T follicular helper cell (primary cell): Measurements from ENCODE around the gene ASIC1.
"Not testable (repeated sequence)": the region's sequence is repeated elsewhere in the genome, so short reads cannot be mapped to it uniquely, and the experiment has no call there.

Experiments
- DNase-seq: peaks from one replicate; pipeline ENCODE4 v3.0.0-alpha.2; 2020; ENCODE audit warnings: low read depth

The ASIC1 gene

DNA sequence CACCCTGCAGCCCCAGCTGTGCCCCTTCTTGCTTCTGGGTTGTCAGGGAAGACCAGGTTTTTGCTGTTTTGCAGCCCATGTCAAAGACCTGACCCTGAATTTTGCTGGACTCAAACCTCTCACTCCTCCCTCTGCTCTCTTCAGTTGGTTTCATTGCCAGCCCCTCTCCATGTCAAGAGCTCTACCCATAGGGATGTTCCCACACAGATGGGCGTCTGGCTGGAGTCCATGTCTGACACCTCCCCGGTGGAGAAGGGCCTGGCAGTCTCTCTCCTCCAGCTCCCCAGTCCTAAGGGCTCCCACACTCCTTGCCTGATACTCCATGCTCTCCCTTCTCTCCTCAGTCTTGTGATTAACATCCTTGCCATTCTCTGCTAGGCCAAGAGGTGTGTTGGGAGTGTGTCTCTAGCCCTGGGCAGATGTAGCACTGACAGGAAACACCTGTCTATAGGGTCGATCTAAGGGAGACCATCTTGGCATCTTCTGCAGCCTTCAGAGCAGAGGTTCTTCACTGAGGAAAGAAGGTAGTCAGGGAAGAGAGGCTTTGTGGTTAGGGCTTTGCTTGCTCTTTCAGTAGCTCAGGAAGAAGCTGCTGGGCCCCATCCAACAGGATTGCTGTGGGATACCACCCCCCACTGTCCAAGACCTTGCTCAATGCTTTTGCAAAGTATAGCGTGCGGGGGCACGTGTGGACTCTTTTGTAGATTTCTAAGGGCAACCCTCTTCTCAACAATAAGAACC is 4.7 kb downstream of the ASIC1 start:
- no peak for DNase-seq

DNA sequence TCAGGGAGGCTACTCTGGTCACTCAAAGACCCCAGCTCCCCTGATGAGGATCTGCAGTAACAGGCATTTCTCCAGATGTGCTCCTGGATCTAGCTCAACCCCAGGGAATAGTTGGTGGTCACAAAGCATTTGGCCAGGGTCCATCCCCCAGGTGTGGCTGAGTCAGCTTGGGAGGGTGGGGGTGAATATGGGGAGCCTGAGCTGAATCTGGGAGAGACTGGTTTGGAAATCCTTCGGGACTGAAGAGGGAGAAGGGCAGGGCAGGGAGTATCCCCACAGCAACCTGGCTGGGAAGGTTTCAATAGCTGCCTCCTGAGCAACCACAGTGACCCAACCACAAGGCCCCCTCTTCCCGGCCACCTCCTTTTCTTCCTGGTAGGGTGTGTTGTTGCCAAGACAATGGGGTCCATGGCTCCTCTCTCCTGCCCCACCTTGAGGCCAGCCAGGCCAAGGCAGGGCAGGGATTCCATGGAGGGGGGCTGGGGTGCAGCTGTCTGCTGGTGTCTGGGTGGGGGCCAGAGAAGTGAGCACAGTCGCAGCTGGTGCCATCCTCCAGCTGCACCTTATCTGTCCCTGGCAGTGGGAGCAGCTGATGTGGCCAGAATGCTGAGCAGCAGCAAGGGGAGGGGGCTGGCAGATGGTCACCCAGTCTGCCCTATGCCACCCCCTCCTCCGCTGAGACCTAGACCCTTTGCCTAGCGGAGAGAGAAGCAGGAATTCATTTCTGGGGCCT is 5.5 kb downstream of the ASIC1 start:
- no peak for DNase-seq

DNA sequence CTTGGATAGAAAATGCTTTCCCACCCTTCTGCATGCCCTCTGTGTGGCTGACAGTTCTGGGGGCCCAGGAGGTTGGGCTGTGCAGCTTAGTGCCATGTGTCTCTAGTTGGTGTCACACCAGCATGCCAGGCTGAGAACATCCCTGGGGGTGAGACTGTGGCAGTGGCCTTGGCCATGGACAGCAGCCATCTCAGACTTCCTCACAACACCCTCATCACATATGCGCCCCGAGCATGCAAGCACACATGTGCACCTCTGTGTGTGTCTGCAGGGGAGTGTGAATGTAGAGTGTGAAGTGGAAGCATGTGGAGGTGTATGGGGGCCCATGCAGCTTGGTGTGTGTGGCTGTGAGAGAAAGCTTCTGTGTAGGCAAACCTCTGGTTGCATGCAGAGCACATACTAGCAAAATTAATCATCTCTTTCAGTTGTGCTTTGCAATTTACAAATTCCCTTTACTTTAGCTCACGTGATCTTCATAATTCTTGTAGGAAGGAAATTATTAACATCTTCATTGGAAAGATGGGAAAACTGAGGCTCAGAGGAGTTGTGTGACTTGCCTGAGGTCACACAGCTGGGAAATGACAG is 8.4 kb downstream of the ASIC1 start:
- DNase-seq: no peak

DNA sequence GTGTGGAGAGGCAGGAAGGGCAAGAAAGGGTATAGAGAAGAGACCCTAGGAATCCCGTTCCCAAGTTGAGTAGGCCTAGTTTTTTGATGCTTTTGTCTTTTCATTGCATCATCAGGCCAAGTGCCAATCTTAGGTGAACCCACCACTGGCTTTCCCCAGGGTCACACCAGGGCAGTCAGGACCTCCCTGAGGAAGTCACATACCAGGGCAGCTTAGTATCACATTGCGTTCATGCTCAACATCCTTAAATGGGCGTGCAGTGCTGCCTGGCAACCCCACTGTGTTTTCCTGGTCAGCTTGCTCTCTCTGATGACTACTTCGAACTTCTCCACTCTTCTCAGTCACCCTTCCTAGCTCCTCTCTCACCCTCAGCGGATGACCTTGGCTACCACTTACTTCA is 9.0 kb downstream of the ASIC1 start:
- DNase-seq: no peak

DNA sequence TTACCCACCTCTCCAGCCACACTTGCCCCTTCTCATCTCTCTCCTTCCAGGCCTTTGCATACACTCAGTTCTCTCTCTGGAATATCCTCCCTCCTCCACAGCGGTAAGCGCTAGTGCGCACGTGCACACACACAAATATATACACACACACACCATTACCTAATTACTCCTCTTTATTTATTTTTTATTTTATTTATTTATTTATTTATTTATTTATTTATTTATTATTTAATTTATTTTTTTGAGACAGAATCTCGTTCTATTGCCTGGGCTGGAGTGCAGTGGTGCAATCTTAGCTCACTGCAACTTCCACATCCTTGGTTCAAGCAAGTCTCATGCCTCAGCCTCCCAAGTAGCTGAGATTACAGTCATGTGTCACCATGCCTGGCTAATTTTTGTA is 11.7 kb downstream of the ASIC1 start:
- no peak for DNase-seq

DNA sequence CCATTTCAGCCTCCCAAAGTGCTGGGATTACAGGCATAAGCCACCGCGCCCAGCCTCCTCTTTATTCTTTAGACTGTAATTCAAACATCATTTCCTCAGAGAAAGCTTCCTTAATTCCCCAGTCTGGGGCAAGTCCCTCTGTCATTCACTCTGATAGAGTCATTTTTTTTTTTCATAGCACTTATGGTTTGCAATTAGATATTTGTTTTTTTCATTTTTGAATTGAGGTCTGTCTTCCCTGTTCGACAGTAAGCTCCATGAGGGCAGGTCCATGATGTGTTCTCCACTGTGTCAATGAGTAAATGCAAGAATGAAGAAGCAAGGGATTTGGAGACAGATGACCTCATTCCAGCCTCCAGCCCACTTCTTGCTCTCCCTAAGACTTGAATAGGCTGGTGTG is 12.1 kb downstream of the ASIC1 start:
- no peak for DNase-seq

DNA sequence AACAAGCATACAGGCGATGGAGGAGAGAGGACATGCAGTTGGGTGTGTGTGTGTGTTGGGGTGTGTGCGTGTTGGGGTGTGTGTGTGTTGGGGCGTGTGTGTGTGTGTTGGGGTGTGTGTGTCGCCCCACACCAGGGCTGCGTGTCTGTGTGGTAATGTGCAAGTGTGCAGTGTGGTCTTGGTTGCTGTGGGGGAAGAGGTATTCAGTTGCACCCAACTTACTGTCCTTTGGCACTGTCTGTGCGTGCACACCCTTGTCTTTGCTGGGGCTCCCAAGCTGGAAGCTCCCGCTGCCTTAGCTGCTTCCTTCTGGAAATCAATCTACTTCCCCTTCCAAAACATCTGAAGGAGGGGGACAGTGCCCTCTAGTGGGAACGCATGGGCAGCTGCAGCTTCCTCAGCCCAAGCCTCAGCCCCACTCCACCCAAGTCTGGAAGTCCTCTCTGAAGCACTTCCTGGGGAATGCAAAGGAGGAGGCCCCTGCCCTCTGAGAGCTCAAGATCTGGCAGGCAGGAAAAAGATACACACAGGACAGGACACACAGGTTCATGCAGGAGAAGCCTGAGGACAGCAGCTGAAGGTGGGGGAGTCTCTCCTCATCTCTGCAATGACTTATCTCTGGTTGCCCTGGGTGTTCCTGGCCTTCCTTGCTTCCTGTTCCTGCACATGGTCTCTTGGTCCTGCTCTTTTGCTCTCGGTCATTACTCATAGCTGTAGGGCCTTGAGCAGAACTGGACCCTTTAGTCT is 13.1 kb downstream of the ASIC1 start:
- peak; percentile 45 for DNase-seq

DNA sequence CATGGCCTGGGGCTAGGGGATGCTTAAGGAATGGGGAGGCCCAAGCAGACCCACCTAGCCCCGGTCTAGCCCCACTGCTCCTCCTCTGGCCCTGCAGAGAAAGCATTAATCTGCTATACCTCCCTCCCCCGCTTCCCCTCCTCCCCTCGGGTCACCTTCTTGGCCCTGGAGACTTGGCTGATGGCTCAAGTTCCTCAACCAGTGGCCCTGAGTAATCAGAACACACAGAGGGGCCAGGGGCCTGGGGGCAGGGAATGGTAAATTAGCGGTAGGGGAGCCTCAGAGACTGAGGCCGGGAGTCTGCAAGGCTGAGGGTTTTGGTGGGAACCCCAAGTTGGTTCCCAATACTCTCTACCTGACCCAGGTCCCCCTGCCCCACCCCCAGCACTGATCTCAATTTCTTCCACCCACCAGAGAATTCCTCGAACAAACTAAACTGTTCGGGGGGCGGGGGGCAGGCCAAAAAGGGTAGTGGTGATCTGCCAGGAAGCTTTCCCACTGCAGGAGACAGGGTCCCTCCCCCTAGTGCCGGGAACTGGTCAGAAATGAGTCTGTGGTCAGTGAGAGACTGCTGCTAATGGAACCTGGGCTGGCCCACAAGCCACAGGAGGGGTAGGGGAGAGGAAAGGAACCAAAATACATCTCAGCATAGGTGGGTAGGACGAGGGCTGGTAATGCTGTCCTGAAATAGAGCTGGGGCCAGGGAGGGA is 15.0 kb downstream of the ASIC1 start:
- no peak for DNase-seq

DNA sequence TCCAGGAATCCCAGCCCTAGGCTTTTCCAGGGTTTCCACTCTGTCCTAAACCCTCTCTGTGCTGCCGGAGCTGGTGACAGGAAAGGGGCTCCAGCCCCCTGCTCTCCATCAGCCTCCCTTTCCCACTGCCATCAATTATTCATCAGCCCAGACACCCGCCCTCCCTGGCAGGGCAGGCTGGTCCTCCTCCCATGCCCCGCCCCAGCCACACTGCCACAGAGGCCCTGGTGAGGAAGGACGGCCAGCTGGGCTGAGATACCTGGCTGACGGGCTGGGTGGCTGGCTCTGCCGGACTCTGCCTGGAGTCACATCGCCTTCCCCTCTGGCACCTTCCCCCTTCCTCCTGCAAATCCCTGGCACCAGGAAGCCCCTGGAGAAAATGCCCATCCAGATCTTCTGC is 15.8 kb downstream of the ASIC1 start:
- DNase-seq: no peak

DNA sequence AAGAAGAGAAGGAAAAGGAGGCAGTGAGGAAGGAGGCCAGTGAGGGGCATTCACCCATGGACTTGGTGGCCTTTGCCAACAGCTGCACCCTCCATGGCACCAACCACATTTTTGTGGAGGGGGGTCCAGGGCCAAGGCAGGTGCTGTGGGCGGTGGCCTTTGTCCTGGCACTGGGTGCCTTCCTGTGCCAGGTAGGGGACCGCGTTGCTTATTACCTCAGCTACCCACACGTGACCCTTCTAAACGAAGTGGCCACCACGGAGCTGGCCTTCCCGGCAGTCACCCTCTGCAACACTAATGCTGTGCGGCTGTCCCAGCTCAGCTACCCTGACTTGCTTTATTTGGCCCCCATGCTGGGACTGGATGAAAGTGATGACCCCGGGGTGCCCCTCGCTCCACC is 16.3 kb downstream of the ASIC1 start:
- DNase-seq: no peak

DNA sequence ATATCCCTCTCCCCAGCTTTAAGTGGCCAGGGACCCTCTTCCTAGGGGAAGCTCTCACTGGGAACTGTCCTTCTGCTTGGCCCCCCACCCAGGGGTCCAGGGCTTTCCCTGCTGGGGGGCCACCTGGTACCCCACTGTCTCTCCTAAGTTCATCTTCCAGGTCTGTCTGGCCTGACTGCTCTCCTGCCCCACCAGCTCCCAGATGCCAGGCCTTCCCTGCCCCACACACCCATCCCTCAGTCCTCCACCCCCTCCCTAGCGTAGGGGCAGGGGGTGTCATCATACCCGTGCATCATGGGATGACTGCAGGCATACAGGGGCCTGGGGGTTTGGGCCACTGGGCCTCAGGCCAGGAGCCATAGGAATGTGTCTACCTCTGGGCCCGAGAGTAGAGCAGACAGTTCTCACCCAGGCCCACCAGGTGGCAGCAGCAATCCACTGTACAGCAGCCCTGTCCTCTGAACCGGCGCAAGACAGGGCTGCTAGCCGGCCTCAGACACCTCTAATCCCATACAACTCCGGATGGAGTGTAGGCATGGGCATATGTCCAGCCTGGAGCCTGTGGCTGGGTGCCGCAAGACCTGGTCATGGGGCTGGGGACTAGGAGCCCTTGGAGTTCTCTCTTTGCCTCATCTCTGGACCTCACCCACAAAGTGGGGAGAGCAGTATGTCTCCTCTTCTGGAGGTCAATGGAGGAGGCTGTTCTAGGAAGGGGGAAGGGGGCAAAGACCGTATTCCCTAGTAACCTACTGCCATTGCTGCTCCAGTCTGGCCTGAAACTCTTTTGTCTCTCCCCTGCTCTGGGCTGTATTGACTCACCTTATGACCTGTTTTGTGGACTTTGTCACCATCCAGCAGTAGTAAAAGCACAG is 17.8 kb downstream of the ASIC1 start:
- peak; percentile 67 for DNase-seq

DNA sequence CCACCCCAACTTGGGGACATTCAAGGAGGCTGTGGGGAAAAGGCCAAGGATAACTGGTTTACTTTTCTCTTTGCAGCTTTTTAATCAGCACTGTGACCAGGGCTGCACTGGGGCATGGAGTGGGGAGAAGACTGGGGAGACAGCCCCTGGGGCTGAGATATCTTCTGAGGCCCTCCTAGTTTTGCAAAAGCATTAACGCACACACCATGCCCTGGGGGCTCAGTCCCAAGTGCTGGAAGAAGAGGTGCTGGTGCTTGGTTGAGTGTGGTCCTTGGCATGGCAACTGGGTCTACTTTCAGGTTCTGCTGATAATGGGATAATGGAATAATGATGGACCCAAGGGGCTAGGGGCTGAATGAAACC is 18.4 kb downstream of the ASIC1 start:
- DNase-seq: no peak

DNA sequence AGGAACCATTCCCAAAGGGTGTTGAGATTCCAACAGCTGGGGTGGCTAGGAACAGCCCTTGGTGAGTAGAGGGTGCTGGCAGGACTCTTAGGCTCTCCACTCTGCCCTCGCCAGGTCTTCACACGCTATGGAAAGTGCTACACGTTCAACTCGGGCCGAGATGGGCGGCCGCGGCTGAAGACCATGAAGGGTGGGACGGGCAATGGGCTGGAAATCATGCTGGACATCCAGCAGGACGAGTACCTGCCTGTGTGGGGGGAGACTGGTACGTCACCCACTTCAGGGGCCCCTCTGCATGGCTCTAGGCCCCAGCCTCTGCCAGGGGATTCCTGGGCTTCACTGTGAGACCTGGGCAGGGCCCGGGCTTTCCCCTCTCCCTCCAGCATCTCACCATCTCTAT is 19.7 kb downstream of the ASIC1 start:
- no peak for DNase-seq

DNA sequence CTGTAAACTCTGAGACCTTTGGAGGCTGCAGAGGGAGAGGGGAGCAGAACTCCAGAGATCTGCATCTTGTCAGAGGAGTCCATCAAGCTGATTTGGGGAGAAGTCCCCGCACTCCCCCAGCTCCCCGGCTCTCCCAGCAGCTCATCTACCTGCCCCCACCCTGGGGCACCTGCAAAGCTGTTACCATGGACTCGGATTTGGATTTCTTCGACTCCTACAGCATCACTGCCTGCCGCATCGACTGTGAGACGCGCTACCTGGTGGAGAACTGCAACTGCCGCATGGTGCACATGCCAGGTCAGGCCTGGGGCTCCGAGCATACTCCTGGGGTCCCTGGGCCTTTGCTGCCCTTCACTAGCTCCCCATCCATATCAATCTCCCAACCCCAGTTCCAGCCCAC is 20.9 kb downstream of the ASIC1 start:
- no peak for DNase-seq

DNA sequence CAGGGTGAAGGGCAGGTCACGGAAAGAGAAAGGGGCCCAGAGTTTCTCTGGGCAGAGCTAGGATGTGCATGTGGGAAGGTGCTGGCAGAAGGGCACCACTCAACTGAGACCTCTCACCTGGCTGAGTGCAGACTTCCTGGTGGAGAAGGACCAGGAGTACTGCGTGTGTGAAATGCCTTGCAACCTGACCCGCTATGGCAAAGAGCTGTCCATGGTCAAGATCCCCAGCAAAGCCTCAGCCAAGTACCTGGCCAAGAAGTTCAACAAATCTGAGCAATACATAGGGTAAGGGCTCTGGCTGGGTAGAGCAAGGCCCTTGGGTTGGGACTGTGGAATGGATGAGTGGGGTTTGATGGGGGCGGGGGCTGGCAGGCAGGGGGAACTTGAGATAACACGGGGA is 22.4 kb downstream of the ASIC1 start:
- DNase-seq: no peak

DNA sequence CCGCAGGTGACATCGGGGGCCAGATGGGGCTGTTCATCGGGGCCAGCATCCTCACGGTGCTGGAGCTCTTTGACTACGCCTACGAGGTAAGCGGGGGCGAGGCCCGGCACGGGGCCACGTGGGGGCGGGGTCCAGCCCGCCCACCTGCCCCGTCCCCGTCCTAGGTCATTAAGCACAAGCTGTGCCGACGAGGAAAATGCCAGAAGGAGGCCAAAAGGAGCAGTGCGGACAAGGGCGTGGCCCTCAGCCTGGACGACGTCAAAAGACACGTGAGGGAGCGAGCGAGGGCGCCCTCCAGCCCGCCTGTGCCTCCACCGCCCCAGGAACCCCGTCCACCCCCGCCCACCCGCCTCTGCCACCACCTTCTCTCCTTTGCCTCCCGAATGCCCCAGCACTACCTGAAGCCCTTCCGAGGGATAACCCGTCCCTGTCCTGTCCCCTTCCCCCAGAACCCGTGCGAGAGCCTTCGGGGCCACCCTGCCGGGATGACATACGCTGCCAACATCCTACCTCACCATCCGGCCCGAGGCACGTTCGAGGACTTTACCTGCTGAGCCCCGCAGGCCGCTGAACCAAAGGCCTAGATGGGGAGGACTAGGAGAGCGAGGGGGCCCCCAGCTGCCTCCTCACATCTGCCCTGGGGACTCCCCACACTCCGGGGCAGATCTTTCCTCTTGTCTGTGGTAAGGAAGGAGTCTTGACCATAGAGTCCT is 23.9 kb downstream of the ASIC1 start:
- no peak for DNase-seq

DNA sequence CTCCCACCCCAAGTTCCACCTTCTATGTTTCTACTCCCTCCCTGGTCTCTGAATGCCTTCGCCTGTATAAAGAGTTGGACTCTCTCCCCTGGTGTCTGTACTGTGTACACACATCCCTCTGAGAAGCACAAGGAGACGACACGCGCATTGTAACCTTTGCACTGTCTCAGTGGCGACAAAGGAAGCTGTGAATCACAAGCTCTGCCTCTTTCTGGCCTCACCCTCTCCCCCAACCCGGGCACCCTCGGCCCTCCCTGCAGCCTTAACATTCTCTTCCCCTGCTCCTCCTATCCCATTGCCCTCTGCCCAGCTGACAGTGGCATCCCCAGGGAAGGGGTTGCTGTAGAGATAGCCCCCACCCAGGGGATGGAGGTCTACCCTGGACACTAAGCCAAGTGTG is 25.2 kb downstream of the ASIC1 start:
- no peak for DNase-seq

DNA sequence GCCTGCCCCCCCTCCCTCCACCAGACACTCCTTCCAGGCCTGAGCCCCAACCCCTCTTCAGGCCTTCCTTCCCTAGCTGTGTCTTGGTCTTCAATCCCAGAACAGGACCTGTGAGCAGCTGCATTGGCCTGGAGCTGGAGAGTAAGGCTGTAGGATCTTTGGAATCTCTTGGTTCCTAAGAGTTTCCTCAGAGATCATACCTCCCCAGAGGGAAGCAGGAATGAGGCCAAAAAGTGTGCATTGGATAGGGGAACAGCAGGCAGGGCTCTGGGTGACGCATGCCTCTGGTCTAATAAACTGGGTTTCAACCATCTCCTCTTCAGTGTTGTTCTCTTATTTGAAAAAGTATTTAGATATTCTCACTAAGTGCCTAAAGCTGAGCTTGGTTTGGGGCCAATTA is 25.9 kb downstream of the ASIC1 start:
- no peak for DNase-seq

DNA sequence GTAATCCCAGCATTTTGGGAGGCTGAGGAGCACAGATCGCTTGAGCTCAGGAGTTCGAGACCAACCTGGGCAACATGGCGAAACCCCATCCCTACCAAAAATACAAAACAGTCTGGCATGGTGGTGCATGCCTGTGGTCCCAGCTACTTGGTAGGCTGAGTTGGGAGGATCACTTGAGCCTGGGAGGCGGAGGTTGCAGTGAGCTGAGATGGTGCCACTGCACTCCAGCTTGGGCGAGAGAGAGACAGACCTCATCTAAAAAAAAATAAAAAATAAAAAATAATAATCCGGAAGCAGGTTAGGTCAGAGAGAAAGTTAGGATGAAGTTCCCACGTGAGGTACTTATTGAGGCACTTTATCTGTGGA is 27.0 kb downstream of the ASIC1 start:
- DNase-seq: not testable (repeated sequence)

DNA sequence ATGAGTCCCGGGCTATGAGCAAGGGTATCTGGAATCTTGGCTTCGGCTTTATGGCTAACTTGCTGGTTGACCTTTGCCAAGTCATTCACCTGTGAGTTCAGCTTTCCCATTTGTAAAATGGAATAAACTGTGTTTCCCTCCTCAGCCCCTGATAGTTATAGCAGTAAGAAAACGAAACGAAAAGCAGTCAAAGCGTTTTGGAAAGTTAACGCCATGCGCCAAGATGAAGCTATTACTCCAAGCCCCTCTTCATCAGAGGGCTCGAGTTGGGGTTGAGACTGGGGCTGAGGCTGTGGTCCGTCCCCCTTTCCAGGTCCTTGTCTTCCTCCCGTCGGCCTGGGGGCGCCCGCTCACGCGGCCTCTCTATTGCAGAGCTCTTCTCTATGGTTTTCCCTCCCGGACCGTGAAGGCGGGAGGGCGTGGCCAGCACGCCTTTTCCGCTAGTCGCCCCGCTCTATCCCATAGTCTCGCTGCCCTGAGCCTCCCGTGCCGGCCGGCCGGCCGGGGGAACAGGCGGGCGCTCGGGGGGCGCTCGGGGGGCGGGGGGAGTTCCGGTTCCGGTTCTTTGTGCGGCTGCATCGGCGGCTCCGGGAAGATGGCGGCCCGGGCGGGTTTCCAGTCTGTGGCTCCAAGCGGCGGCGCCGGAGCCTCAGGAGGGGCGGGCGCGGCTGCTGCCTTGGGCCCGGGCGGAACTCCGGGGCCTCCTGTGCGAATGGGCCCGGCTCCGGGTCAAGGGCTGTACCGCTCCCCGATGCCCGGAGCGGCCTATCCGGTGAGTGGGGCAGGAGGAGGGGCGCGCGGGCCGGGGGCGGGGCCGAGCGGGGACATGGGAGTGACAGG is 27.6 kb downstream of the ASIC1 start, which contains the start of gene SMARCD1:
SMARCD1 (plus strand) TSS at position 568 of the 840 bp plus-strand sequence; CDS start at position 596, 28 bp downstream.
- peak; percentile 73 for DNase-seq
